ENCODE data around the gene EIF4G1. TPM values are rescaled to one million over a fixed set of nuclear protein-coding genes. Genes with fewer than 3 reads are reported as not detected.

The EIF4G1 gene
- total RNA-seq, 1 donor from 2014 or later = 403 TPM

DNA sequence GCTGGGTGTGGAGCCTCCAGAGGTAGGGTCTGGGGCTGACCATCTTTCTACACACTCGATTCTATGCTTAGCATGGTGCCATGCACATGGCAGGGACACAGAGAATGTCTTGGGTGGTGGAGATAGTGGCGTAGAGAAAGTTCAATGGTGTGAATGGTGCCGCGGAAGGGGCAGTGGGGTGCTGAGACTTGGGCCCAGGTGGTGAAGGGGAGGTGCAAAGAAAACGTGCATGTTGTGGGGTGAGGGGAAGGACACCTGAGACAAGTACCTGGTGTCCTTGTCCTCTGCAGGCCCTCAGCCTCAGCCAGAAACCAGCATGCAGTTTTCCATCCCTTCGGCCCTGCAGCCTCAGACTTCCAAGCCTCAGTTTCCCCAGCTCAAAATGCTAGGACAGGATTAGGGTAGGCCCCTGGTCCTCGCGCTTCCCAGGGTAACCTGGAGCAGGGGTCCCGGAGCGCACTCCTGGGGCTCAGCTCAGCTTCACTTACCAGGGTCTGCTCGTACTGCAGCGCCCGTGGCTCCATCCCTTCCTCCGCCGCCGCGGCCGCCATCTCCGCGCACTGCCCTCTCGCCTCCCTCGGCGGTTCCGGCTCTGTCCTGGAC is 46.6 kb downstream of the EIF4G1 start:
- H3K9me3 Mint-ChIP-seq (ENCODE audit: low read depth) = no peaks in the 10 kb centered on the region
- no peaks in the 10 kb centered on the region for H3K27me3 Mint-ChIP-seq (ENCODE audit: low read depth)
- H3K27ac Mint-ChIP-seq (ENCODE audit: unreplicated experiment) = no peak overlapping the region
- DNase-seq (ENCODE audit: low spot score) = peak; percentile 73
- TF ChIP-seq, protein P1, sequence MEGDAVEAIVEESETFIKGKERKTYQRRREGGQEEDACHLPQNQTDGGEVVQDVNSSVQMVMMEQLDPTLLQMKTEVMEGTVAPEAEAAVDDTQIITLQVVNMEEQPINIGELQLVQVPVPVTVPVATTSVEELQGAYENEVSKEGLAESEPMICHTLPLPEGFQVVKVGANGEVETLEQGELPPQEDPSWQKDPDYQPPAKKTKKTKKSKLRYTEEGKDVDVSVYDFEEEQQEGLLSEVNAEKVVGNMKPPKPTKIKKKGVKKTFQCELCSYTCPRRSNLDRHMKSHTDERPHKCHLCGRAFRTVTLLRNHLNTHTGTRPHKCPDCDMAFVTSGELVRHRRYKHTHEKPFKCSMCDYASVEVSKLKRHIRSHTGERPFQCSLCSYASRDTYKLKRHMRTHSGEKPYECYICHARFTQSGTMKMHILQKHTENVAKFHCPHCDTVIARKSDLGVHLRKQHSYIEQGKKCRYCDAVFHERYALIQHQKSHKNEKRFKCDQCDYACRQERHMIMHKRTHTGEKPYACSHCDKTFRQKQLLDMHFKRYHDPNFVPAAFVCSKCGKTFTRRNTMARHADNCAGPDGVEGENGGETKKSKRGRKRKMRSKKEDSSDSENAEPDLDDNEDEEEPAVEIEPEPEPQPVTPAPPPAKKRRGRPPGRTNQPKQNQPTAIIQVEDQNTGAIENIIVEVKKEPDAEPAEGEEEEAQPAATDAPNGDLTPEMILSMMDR (IDR thresholded peaks at IDR 0.05) = no peak
- peaks cover 6% of the 10 kb centered on the region for H3K36me3 Mint-ChIP-seq (ENCODE audit: low read depth)
- H3K4me3 Mint-ChIP-seq (ENCODE audit: unreplicated experiment) = peak overlapping the region; percentile 65
- peaks cover 27% of the 10 kb centered on the region for H3K4me1 Mint-ChIP-seq (ENCODE audit: low read depth)

GRCh38 chr3:184361532-184361931 is 47.1 kb downstream of the EIF4G1 start, which contains the start of the genes CLCN2 and POLR2H:
Gene CLCN2 (minus strand): TSS chr3:184361605. CDS start chr3:184361479, 126 bp downstream.
Gene POLR2H (plus strand): TSS chr3:184361710. CDS start chr3:184363493, 1,783 bp downstream.
- Mint-ChIP-seq H3K36me3 (ENCODE audit: low read depth) (peaks cover 6% of the 10 kb centered on the region), H3K4me1 (ENCODE audit: low read depth) (peaks cover 29% of the 10 kb centered on the region), H3K9me3 (ENCODE audit: low read depth) (no peaks in the 10 kb centered on the region), H3K27me3 (ENCODE audit: low read depth) (no peaks in the 10 kb centered on the region), H3K27ac (ENCODE audit: unreplicated experiment) (peak within 1 kb of the TSS; percentile 99), H3K4me3 (ENCODE audit: unreplicated experiment) (peak within 1 kb of the TSS; percentile 98)
- TF ChIP-seq, protein P1 (IDR thresholded peaks at IDR 0.05) = no peak
- DNase-seq (ENCODE audit: low spot score) = peak; percentile 91

DNA sequence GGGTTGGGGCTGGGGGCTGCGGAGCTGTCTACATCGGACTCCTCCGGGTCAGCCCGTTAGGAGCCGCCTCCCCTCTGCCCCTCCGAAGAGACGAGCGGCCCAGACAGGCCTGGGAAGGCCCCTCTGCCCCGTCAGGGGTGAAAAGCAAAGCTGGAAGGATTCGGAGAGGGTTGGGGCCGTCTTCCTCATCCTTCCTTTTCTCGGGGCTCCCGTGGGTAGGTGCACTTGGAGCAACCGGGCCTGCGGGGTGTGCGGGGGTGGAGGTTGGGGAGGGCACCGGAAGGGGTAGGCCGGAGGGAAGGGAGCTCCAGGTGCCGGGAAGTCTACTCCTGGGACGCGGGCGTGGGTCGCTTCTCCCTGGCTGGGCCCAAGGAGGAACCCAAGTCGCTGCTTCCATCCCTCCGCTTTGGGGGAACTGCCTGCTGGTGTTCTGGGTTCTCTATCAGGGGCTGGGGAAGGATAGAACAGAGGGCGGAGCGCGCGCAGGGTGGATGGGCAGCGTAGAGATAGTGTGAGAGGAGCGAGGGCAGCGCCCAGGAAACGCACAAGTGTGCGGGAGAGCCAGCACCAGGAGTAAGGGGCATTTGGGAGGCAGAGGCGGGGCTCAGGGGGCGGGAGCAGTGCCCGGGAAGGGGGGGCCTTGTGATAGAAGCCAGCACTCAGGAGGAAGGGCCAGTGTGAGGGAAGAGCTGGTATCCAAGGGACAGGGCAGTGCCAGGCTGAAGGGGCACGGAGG is 47.7 kb downstream of the EIF4G1 start:
- TF ChIP-seq, protein P1 (IDR thresholded peaks at IDR 0.05) = no peak
- H3K4me1 Mint-ChIP-seq (ENCODE audit: low read depth) = peaks cover 34% of the 10 kb centered on the region
- no peaks in the 10 kb centered on the region for H3K9me3 Mint-ChIP-seq (ENCODE audit: low read depth)
- peak; percentile 87 for DNase-seq (ENCODE audit: low spot score)
- no peaks in the 10 kb centered on the region for H3K27me3 Mint-ChIP-seq (ENCODE audit: low read depth)
- H3K27ac Mint-ChIP-seq (ENCODE audit: unreplicated experiment) = peak overlapping the region; percentile 99
- H3K36me3 Mint-ChIP-seq (ENCODE audit: low read depth) = peaks cover 10% of the 10 kb centered on the region
- H3K4me3 Mint-ChIP-seq (ENCODE audit: unreplicated experiment) = peak overlapping the region; percentile 98

DNA sequence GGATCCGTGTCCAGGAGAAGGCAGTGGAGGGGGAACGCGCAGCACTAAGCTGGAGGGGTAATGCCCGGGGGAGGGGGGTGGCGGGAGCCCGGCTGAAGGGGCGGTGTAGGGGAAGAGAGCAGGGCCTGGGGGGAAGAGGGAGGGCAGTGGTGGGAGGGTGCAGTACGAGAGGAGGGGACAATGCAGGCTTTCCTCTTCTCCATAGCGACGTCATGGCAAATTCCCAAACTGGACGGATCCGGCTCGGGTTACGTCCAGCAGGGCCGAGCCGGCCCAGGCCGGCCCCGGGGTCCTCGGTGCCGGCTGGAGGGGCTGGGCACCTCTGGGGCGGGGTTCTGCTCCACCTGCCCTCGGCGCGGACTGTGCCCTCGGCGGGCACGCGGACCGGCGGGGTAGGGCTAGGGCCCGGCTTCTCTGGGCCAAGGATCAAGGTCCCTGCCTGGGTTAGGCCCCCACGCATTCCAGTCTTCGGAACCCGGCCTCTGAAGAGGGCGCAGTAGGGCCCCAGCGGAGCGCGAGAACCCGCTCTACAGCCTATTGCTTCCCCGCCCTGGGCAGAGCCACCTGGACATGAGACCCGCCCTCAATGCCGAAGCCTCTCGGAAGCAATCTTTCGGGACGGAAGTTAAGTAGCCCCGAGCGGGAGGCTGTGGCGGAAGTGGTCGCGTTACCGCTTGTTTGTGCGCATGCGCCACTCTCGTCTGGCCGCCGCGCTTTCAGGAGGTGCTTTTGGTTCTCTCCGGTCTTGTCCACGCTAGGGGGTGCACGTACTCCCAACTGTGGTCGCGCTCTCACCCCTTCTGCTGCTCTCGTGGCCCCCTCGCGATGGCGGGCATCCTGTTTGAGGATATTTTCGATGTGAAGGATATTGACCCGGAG is 48.5 kb downstream of the EIF4G1 start:
- peak overlapping the region; percentile 99 for H3K27ac Mint-ChIP-seq (ENCODE audit: unreplicated experiment)
- peaks cover 42% of the 10 kb centered on the region for H3K4me1 Mint-ChIP-seq (ENCODE audit: low read depth)
- H3K9me3 Mint-ChIP-seq (ENCODE audit: low read depth) = no peaks in the 10 kb centered on the region
- peak; percentile 98 for DNase-seq (ENCODE audit: low spot score)
- no peaks in the 10 kb centered on the region for H3K27me3 Mint-ChIP-seq (ENCODE audit: low read depth)
- peaks cover 10% of the 10 kb centered on the region for H3K36me3 Mint-ChIP-seq (ENCODE audit: low read depth)
- H3K4me3 Mint-ChIP-seq (ENCODE audit: unreplicated experiment) = peak overlapping the region; percentile 98
- TF ChIP-seq, protein P1 (IDR thresholded peaks at IDR 0.05) = peak; percentile 83
